ENCODE results near the gene CDK14. TPM values are rescaled to one million over a fixed set of nuclear protein-coding genes. Genes with fewer than 3 reads are reported as not detected.
"Not testable (repeated sequence)": the region's sequence is repeated elsewhere in the genome, so short reads cannot be mapped to it uniquely, and the experiment has no call there.

Gene CDK14
- total RNA-seq, 2 donors from 2014 or later = 10.8 to 14.6 TPM

- ATAC-seq (ENCODE audit: insufficient number of reproducible peaks, low FRiP score, low read depth) = no peak
- Histone ChIP-seq H3K27ac (no peak overlapping the region), H3K27me3 (replicated peaks; ENCODE audit: insufficient read depth) (no peaks in the 10 kb centered on the region), H3K9me3 (no peaks in the 10 kb centered on the region), H3K4me3 (no peak overlapping the region), H3K36me3 (no peaks in the 10 kb centered on the region), H3K4me1 (ENCODE audit: control insufficient read depth in 1 of 2, low read depth in 2 of 2) (no peaks in the 10 kb centered on the region)
- no peak for DNase-seq (ENCODE audit: low spot score)
- TF ChIP-seq CTCF (IDR thresholded peaks at IDR 0.05) = no peak
Measured at GRCh38 chr7:90769036-90769435, 172.9 kb downstream of the CDK14 start.

GRCh38 chr7:90769566-90769965, 173.4 kb downstream of the CDK14 start:
- H3K36me3 ChIP-seq; DNase-seq (ENCODE audit: low spot score); H3K27ac ChIP-seq; H3K4me1 ChIP-seq (ENCODE audit: control insufficient read depth in 1 of 2, low read depth in 2 of 2); H3K27me3 ChIP-seq (replicated peaks; ENCODE audit: insufficient read depth); H3K4me3 ChIP-seq; ATAC-seq (ENCODE audit: insufficient number of reproducible peaks, low FRiP score, low read depth); H3K9me3 ChIP-seq: not testable (repeated sequence)

- H3K4me3 ChIP-seq = no peak overlapping the region
- DNase-seq (ENCODE audit: low spot score) (no peak), ATAC-seq (ENCODE audit: insufficient number of reproducible peaks, low FRiP score, low read depth) (no peak)
- H3K27ac ChIP-seq = no peak overlapping the region
- no peaks in the 10 kb centered on the region for H3K36me3 ChIP-seq
- TF ChIP-seq CTCF (IDR thresholded peaks at IDR 0.05) = no peak
- no peaks in the 10 kb centered on the region for H3K4me1 ChIP-seq (ENCODE audit: control insufficient read depth in 1 of 2, low read depth in 2 of 2)
- no peaks in the 10 kb centered on the region for H3K27me3 ChIP-seq (replicated peaks; ENCODE audit: insufficient read depth)
- H3K9me3 ChIP-seq = no peaks in the 10 kb centered on the region
Measured at GRCh38 chr7:90771281-90771680, 175.2 kb downstream of the CDK14 start.

- ATAC-seq (ENCODE audit: insufficient number of reproducible peaks, low FRiP score, low read depth) (no peak), DNase-seq (ENCODE audit: low spot score) (no peak)
- Histone ChIP-seq H3K27ac (no peak overlapping the region), H3K9me3 (no peaks in the 10 kb centered on the region), H3K4me3 (no peak overlapping the region), H3K27me3 (replicated peaks; ENCODE audit: insufficient read depth) (no peaks in the 10 kb centered on the region), H3K36me3 (no peaks in the 10 kb centered on the region), H3K4me1 (ENCODE audit: control insufficient read depth in 1 of 2, low read depth in 2 of 2) (no peaks in the 10 kb centered on the region)
- TF ChIP-seq CTCF (IDR thresholded peaks at IDR 0.05) = no peak
Measured at GRCh38 chr7:90772410-90772809, 176.3 kb downstream of the CDK14 start.

- Histone ChIP-seq H3K36me3 (no peaks in the 10 kb centered on the region), H3K27ac (no peak overlapping the region), H3K4me3 (no peak overlapping the region), H3K4me1 (ENCODE audit: control insufficient read depth in 1 of 2, low read depth in 2 of 2) (no peaks in the 10 kb centered on the region), H3K9me3 (no peaks in the 10 kb centered on the region), H3K27me3 (replicated peaks; ENCODE audit: insufficient read depth) (no peaks in the 10 kb centered on the region)
- ATAC-seq (ENCODE audit: insufficient number of reproducible peaks, low FRiP score, low read depth) = no peak
- TF ChIP-seq CTCF (IDR thresholded peaks at IDR 0.05) = no peak
- no peak for DNase-seq (ENCODE audit: low spot score)
Measured at GRCh38 chr7:90773269-90773668, 177.1 kb downstream of the CDK14 start.

- ATAC-seq (ENCODE audit: insufficient number of reproducible peaks, low FRiP score, low read depth) (no peak), DNase-seq (ENCODE audit: low spot score) (no peak)
- Histone ChIP-seq H3K4me3 (no peak overlapping the region), H3K27ac (no peak overlapping the region), H3K9me3 (no peaks in the 10 kb centered on the region), H3K27me3 (replicated peaks; ENCODE audit: insufficient read depth) (no peaks in the 10 kb centered on the region), H3K4me1 (ENCODE audit: control insufficient read depth in 1 of 2, low read depth in 2 of 2) (no peaks in the 10 kb centered on the region), H3K36me3 (no peaks in the 10 kb centered on the region)
- no peak for TF ChIP-seq CTCF (IDR thresholded peaks at IDR 0.05)
Measured at GRCh38 chr7:90774706-90775105, 178.6 kb downstream of the CDK14 start.

Data from thoracic aorta (tissue), 2 donors.